ENCODE results near the gene SPOP. TPM values are rescaled to one million over a fixed set of nuclear protein-coding genes. Genes with fewer than 3 reads are reported as not detected.

Gene SPOP
- total RNA-seq, 1 experiment from 2014 or later: 58.0 TPM

DNA sequence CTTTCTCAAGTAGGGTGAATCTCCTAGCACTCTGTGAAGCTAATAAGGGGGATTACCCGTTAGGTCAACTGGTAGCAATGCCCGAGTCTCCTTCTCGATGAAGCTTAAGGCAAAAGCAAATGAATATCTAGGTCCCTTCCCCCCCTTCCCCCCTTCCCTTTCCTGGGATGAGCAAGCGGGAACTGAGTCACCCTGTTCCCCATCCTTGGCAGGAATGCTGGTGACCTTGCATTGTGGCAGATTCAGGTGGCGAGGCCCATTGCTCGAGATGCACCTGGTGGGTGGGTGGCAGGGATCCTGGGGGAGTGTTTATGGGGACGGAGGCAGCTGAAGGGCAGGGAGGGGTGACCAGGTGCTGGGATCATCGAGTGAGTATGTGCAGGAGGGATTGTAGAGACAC is 95.1 kb downstream of the SPOP start:
- in situ Hi-C loops (cut with HindIII; ENCODE audit: low pct_unique_long_range_greater_than_20kb, low sequenced_read_pairs) (no loop called here), intact Hi-C loops (cut with micrococcal nuclease; ENCODE audit: unreplicated experiment) (no loop called here)
- Histone ChIP-seq H3K4me3 (ENCODE audit: low read depth in 2 of 2, low read length in 2 of 2) (no peak overlapping the region), H3K27me3 (ENCODE audit: control insufficient read depth, insufficient read depth, low read length) (no peaks in the 10 kb centered on the region), H3K36me3 (ENCODE audit: control insufficient read depth, insufficient read depth, low read length) (no peaks in the 10 kb centered on the region), H3K9me3 (ENCODE audit: control insufficient read depth, insufficient read depth, low read depth, low read length) (no peaks in the 10 kb centered on the region), H3K4me1 (ENCODE audit: control insufficient read depth, insufficient read depth, low read length) (no peaks in the 10 kb centered on the region; the same call in none of the 2 replicates), H3K27ac (ENCODE audit: low read length) (no peak overlapping the region)
- no peak for DNase-seq (ENCODE audit: low read depth, low spot score)
- ChIA-PET CTCF (no interaction called here), POLR2A (no interaction called here)
- no peak for ATAC-seq
- BruUV-seq (replicated peaks): no TSS peak
- TF ChIP-seq POLR2AphosphoS5 (IDR thresholded peaks at IDR 0.05; ENCODE audit: low read depth, low read length) (no peak), TCF7L2 (IDR thresholded peaks at IDR 0.05; ENCODE audit: low read depth, low read length) (no peak), SIN3A (IDR thresholded peaks at IDR 0.05; ENCODE audit: borderline replicate concordance, insufficient read depth, low read depth, low read length) (no peak)
- TF ChIP-seq, protein P1, sequence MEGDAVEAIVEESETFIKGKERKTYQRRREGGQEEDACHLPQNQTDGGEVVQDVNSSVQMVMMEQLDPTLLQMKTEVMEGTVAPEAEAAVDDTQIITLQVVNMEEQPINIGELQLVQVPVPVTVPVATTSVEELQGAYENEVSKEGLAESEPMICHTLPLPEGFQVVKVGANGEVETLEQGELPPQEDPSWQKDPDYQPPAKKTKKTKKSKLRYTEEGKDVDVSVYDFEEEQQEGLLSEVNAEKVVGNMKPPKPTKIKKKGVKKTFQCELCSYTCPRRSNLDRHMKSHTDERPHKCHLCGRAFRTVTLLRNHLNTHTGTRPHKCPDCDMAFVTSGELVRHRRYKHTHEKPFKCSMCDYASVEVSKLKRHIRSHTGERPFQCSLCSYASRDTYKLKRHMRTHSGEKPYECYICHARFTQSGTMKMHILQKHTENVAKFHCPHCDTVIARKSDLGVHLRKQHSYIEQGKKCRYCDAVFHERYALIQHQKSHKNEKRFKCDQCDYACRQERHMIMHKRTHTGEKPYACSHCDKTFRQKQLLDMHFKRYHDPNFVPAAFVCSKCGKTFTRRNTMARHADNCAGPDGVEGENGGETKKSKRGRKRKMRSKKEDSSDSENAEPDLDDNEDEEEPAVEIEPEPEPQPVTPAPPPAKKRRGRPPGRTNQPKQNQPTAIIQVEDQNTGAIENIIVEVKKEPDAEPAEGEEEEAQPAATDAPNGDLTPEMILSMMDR (IDR thresholded peaks at IDR 0.05): no peak
- TF ChIP-seq, protein P2, sequence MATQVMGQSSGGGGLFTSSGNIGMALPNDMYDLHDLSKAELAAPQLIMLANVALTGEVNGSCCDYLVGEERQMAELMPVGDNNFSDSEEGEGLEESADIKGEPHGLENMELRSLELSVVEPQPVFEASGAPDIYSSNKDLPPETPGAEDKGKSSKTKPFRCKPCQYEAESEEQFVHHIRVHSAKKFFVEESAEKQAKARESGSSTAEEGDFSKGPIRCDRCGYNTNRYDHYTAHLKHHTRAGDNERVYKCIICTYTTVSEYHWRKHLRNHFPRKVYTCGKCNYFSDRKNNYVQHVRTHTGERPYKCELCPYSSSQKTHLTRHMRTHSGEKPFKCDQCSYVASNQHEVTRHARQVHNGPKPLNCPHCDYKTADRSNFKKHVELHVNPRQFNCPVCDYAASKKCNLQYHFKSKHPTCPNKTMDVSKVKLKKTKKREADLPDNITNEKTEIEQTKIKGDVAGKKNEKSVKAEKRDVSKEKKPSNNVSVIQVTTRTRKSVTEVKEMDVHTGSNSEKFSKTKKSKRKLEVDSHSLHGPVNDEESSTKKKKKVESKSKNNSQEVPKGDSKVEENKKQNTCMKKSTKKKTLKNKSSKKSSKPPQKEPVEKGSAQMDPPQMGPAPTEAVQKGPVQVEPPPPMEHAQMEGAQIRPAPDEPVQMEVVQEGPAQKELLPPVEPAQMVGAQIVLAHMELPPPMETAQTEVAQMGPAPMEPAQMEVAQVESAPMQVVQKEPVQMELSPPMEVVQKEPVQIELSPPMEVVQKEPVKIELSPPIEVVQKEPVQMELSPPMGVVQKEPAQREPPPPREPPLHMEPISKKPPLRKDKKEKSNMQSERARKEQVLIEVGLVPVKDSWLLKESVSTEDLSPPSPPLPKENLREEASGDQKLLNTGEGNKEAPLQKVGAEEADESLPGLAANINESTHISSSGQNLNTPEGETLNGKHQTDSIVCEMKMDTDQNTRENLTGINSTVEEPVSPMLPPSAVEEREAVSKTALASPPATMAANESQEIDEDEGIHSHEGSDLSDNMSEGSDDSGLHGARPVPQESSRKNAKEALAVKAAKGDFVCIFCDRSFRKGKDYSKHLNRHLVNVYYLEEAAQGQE (IDR thresholded peaks at IDR 0.05; ENCODE audit: insufficient read depth in 1 of 2, low read depth in 2 of 2, low read length in 1 of 2): no peak

GRCh38 chr17:49582055-49582722 is 95.7 kb downstream of the SPOP start:
- no peaks in the 10 kb centered on the region for H3K27me3 ChIP-seq (ENCODE audit: control insufficient read depth, insufficient read depth, low read length)
- TF ChIP-seq, protein P2 (IDR thresholded peaks at IDR 0.05; ENCODE audit: insufficient read depth in 1 of 2, low read depth in 2 of 2, low read length in 1 of 2): no peak
- no peak for TF ChIP-seq TCF7L2 (IDR thresholded peaks at IDR 0.05; ENCODE audit: low read depth, low read length)
- TF ChIP-seq SIN3A (IDR thresholded peaks at IDR 0.05; ENCODE audit: borderline replicate concordance, insufficient read depth, low read depth, low read length): no peak
- TF ChIP-seq POLR2AphosphoS5 (IDR thresholded peaks at IDR 0.05; ENCODE audit: low read depth, low read length): no peak
- TF ChIP-seq, protein P1 (IDR thresholded peaks at IDR 0.05): no peak
- H3K27ac ChIP-seq (ENCODE audit: low read length): no peak overlapping the region
- no TSS peak for BruUV-seq (replicated peaks)
- in situ Hi-C loops (cut with HindIII; ENCODE audit: low pct_unique_long_range_greater_than_20kb, low sequenced_read_pairs): no loop called here
- POLR2A ChIA-PET: no interaction called here
- ATAC-seq (no peak), DNase-seq (ENCODE audit: low read depth, low spot score) (no peak)
- no peaks in the 10 kb centered on the region for H3K36me3 ChIP-seq (ENCODE audit: control insufficient read depth, insufficient read depth, low read length)
- no peak overlapping the region for H3K4me3 ChIP-seq (ENCODE audit: low read depth in 2 of 2, low read length in 2 of 2)
- CTCF ChIA-PET: no interaction called here
- intact Hi-C loops (cut with micrococcal nuclease; ENCODE audit: unreplicated experiment): no loop called here
- peaks cover 6% of the 10 kb centered on the region for H3K4me1 ChIP-seq (ENCODE audit: control insufficient read depth, insufficient read depth, low read length)
- no peaks in the 10 kb centered on the region for H3K9me3 ChIP-seq (ENCODE audit: control insufficient read depth, insufficient read depth, low read depth, low read length)
